ENCODE results near the gene BCL2L1.

Gene BCL2L1

GRCh38 chr20:31708736-31709534 is 13.7 kb downstream of the BCL2L1 start:
- DNase-seq (ENCODE audit: low read depth): no peak

GRCh38 chr20:31707994-31708735 is 14.5 kb downstream of the BCL2L1 start:
- no peak for DNase-seq (ENCODE audit: low read depth)

GRCh38 chr20:31707258-31707615 is 15.4 kb downstream of the BCL2L1 start:
- DNase-seq (ENCODE audit: low read depth): no peak

DNA sequence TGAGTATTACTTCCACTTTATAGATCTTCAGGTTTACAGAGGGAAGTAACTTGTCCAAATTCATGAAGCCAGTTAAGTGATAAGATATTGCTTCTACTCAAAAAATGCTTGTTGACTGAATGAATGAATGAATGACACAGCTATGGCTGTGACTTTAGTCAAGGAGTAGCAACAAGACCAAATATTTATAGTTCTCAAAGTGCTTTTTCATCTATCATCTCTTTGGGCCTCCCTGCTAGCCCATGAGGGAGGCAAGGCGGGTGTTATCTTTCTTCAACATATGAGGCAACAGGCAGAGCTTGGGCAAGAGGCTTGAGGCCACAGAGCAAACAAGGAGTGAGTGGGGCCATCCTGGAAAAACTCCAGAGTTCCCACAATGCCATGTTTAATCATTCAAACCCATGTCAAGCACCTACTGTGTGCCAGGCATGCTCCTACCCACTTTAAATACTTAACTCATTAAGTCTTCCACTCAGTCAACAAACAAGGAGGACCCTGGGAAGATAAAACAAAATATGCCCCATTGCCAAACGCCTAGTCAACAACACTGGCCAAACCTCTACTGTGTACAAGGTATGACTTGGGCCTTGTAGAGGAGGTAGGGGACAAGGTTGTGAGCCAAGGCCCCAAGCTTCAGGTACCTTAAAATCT is 15.9 kb downstream of the BCL2L1 start:
- peak; percentile 86 for DNase-seq (ENCODE audit: low read depth)

- no peak for DNase-seq (ENCODE audit: low read depth)
Observed at GRCh38 chr20:31705598-31706597, 16.8 kb downstream of the BCL2L1 start.

- no peak for DNase-seq (ENCODE audit: low read depth)
Observed at GRCh38 chr20:31705191-31705590, 17.5 kb downstream of the BCL2L1 start.

DNA sequence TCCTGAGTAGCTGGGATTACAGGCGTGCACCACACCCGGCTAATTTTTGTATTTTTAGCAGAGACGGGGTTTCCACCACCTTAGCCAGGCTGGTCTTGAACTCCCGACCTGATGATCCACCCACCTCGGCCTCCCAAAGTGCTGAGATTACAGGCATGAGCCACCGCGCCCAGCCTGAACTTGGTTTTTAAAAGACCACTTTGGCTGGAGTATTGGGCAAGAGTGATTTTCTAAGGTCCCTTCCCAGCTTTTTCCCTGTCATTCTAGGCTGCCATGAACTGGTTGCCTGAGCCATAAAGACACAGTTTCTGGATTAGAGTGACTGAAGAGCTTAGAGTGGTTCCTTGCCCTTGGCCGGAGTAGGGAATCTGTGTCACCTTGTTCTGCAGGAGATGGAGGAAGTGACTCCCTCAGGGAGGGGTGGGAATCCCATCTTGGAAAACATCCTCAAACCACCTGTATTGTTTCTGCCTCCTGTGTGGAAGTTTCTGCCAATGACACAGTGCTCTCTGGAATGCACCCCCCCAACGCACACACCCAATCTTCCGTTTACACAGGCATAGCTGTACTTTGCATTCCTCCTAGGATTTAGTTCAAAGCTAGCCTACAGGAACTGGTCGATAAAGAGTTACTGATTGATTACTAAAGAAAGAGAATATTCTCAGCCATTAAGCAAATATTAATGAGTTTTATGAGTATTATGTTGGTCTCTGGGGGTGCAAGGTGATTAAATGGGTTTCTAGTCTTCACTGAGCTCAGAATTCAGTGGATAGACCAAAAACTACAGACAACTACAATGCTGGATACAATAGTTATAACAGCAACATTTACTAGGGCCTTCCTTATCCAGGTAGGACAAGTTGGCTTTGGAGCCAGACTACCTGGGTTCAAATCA is 18.2 kb downstream of the BCL2L1 start:
- DNase-seq (ENCODE audit: low read depth): peak; percentile 43

DNA sequence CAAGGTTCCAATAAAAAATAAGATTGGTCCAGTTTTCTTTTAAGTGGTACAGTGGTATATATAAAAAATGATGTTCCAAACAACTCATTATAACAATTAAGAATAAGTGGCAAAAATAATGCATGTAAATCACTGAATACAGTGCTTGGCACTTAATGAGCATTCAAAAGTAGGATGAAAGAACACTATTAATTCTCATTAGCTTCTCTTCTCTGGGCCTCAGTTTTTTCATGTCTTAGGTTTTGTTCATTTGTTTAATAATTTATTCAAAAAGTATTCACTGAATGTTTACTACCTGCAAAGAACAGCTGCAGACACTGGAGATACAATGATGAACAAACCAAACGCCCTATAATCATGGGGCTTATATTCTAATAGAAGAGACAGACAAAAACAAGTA is 21.1 kb downstream of the BCL2L1 start:
- no peak for DNase-seq (ENCODE audit: low read depth)

DNA sequence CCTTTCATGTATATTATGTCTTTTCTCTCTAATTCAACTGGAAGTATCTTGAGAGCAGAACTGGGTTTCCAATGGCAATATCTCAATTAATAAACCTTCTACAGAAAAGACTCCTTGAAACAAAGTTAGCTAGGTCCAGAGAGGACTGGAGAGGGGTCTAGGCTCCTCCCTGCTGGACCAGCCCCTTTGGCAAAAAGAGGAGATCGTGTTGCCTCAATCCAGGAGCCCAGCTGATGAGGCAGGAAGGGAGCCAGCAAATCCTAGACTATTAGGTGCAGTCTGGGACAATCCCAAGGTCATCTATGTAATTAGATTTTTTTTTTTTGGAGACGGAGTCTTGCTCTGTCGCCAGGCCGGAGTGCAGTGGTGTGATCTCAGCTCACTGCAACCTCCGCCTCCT is 21.9 kb downstream of the BCL2L1 start:
- no peak for DNase-seq (ENCODE audit: low read depth)

DNA sequence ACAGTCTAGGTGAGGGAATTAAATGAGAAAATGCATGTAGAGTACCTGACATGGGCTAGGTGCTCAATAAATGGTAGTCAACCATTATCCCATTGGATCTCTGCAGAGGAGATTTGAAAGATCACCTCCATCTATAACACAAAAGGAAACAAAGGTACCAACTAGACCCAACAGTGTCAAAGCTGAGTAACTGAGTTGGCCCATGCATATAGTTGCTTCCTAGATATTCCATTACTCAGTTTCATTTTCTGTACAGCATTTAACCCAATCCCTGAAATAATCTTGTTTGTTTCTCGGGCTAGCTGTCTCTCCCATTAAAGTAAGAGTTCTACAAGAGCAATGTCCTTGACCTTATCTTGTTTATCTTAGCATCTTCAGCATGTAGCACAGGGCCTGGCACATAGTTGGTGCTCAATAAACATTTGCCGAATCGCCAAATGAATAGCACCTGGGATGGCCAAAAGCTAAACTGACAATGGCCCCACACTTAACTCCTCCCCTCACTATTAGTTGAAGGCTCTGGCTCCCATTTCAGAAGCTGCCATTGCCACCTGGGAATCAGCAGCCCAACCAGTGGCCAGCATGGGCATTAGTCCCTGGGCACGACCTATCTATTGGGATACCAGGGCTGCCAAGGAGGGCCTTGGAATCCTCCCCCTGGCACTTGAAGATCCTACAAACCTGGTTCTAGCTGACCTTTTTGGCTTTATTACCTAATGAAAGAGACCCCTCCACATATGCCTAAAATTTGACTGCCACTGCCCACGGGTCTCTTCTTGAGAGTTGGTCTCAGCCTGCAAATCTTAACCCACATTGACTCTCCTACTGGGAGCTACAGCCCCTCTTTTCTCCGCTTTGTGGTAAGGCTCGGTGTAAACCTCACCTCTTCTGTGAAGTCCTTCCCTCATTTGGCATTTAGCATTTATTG is 22.6 kb downstream of the BCL2L1 start:
- DNase-seq (ENCODE audit: low read depth): no peak

GRCh38 chr20:31698803-31699718 is 23.6 kb downstream of the BCL2L1 start:
- peak; percentile 97 for DNase-seq (ENCODE audit: low read depth)

GRCh38 chr20:31698243-31698802 is 24.3 kb downstream of the BCL2L1 start:
- no peak for DNase-seq (ENCODE audit: low read depth)

- DNase-seq (ENCODE audit: low read depth): peak; percentile 54
Observed at GRCh38 chr20:31695849-31696804, 26.5 kb downstream of the BCL2L1 start.

GRCh38 chr20:31694842-31695593 is 27.6 kb downstream of the BCL2L1 start:
- no peak for DNase-seq (ENCODE audit: low read depth)

DNA sequence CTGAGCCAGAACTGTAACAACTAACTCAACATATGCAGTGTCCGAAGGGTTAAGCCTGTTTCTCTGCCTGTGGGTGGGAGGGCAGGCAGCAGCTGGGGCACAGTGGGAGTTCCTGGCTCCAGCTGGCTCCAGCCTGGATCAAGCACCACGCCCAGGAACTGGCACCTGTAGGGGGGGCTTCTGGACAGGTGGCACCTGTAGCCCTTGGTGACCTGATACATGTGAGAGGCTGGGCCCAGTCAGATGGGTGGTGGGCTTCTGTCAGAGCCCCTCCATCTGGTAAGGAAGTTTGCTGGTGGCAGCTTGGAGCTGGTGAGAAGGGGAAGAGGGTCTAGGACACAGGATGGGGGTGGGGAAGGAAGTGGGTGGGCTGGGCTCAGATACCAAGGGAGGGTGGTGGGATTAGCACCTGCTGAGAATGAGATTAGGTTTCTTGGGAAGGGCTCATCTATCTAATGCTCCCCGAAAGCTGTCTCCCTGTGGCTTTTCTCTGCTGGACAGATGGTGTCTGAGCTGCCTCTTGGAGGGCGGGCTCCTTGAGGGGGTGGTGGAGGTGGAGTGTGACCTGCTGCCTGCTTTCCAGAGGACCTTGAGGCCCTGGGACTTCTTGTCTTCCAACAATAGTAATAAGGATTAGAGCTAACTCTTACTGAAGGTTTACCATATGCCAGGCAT is 28.5 kb downstream of the BCL2L1 start:
- DNase-seq (ENCODE audit: low read depth): no peak

DNA sequence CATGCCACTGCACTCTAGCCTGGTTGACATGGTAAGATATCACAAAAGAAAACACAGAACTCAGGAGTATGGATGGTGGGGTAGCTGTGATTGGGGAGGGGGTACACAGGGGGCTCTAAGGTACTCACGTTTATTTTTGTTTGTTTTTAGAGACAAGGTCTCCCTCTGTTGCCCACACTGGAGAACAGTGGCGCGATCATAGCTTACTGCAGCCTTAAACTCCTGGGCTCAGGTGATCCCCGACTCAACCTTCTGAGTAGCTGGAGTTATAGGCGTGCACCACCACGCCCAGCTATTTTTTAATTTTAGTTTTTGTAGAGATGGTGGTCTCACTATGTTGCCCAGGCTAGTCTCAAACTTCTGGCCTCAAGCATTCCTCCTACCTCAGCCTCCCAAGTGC is 29.3 kb downstream of the BCL2L1 start:
- DNase-seq (ENCODE audit: low read depth): no peak

All from amniotic epithelial cell (primary cell).